ENCODE results near the gene BCAR3.

Gene BCAR3

GRCh38 chr1:93532780-93533378 is 148.8 kb downstream of the BCAR3 start:
- DNase-seq, result no peak

- no peak for DNase-seq
Observed at GRCh38 chr1:93531193-93531592, 150.4 kb downstream of the BCAR3 start.

- no peak for DNase-seq
Observed at GRCh38 chr1:93528412-93528811, 153.2 kb downstream of the BCAR3 start.

- DNase-seq, result no peak
Observed at GRCh38 chr1:93526431-93526830, 155.2 kb downstream of the BCAR3 start.

- no peak for DNase-seq
Observed at GRCh38 chr1:93525431-93525830, 156.2 kb downstream of the BCAR3 start.

- DNase-seq, result no peak
Observed at GRCh38 chr1:93522721-93523120, 158.9 kb downstream of the BCAR3 start.

- DNase-seq, result no peak
Observed at GRCh38 chr1:93521618-93522017, 160.0 kb downstream of the BCAR3 start.

GRCh38 chr1:93519199-93519829 is 162.3 kb downstream of the BCAR3 start:
- DNase-seq, result no peak

GRCh38 chr1:93518516-93518915 is 163.1 kb downstream of the BCAR3 start:
- DNase-seq, result no peak

- no peak for DNase-seq
Observed at GRCh38 chr1:93516164-93516563, 165.5 kb downstream of the BCAR3 start.
